GM18508 (cell line): ENCODE results near the gene SEMA7A.
"Not testable (repeated sequence)": the region's sequence is repeated elsewhere in the genome, so short reads cannot be mapped to it uniquely, and the experiment has no call there.

Experiments used
- ATAC-seq: cut with Tn5 transposase; IDR thresholded peaks from one replicate; pipeline ENCODE4 v1.9.1; 2021; ENCODE audit warnings: moderate number of reproducible peaks; ENCODE audit not compliant: insufficient read depth, unreplicated experiment

The SEMA7A gene

GRCh38 chr15:74376825-74377581 lies 56.8 kb downstream of the SEMA7A start:
- ATAC-seq: no peak

- no peak for ATAC-seq
Measured at GRCh38 chr15:74376226-74376625, 57.5 kb downstream of the SEMA7A start.

- no peak for ATAC-seq
Measured at GRCh38 chr15:74375303-74375693, 58.5 kb downstream of the SEMA7A start.

- no peak for ATAC-seq
Measured at GRCh38 chr15:74374648-74375302, 59.0 kb downstream of the SEMA7A start.

- ATAC-seq: no peak
Measured at GRCh38 chr15:74373731-74374647, 59.8 kb downstream of the SEMA7A start.

- ATAC-seq: no peak
Measured at GRCh38 chr15:74373056-74373650, 60.6 kb downstream of the SEMA7A start.

- no peak for ATAC-seq
Measured at GRCh38 chr15:74370471-74370870, 63.3 kb downstream of the SEMA7A start.

GRCh38 chr15:74369756-74370155 lies 64.0 kb downstream of the SEMA7A start:
- no peak for ATAC-seq

- no peak for ATAC-seq
Measured at GRCh38 chr15:74369084-74369745, 64.5 kb downstream of the SEMA7A start.

GRCh38 chr15:74368121-74368520 lies 65.6 kb downstream of the SEMA7A start:
- no peak for ATAC-seq

GRCh38 chr15:74367296-74367854 lies 66.4 kb downstream of the SEMA7A start, which contains the start of gene CYP11A1:
CYP11A1 (minus strand) TSS chr15:74367646; CDS start chr15:74367585, 61 bp downstream.
- ATAC-seq: no peak

GRCh38 chr15:74365598-74366445 lies 67.9 kb downstream of the SEMA7A start:
- no peak for ATAC-seq

- ATAC-seq: no peak
Measured at GRCh38 chr15:74364936-74365597, 68.7 kb downstream of the SEMA7A start.

- no peak for ATAC-seq
Measured at GRCh38 chr15:74362482-74362881, 71.3 kb downstream of the SEMA7A start.

GRCh38 chr15:74360855-74361254 lies 72.9 kb downstream of the SEMA7A start:
- not testable (repeated sequence) for ATAC-seq

GRCh38 chr15:74359376-74359775 lies 74.4 kb downstream of the SEMA7A start:
- not testable (repeated sequence) for ATAC-seq
